NCI-H345 treated with DMSO at 0.1 percent for 48 hours (cell line): Measurements from ENCODE around the gene HSDL2.
"Not testable (repeated sequence)": the region's sequence is repeated elsewhere in the genome, so short reads cannot be mapped to it uniquely, and the experiment has no call there.

ENCODE experiments used
- DNase-seq: peaks from one replicate; lab custom pipeline; 2025; ENCODE audit not compliant: unreplicated experiment; lab: John Stamatoyannopoulos, UW

HSDL2 gene

GRCh38 chr9:112494153-112494552 is 114.2 kb downstream of the HSDL2 start:
- no peak for DNase-seq

- DNase-seq, result no peak
Observed at GRCh38 chr9:112495614-112496013, 115.7 kb downstream of the HSDL2 start.

- DNase-seq, result no peak
Observed at GRCh38 chr9:112496074-112496722, 116.3 kb downstream of the HSDL2 start.

GRCh38 chr9:112500842-112501241 is 120.9 kb downstream of the HSDL2 start:
- no peak for DNase-seq

GRCh38 chr9:112501287-112501686 is 121.4 kb downstream of the HSDL2 start:
- no peak for DNase-seq

- DNase-seq, result no peak
Observed at GRCh38 chr9:112502175-112502946, 122.5 kb downstream of the HSDL2 start.

GRCh38 chr9:112503170-112503569 is 123.3 kb downstream of the HSDL2 start:
- no peak for DNase-seq

- no peak for DNase-seq
Observed at GRCh38 chr9:112505086-112505485, 125.2 kb downstream of the HSDL2 start.

- no peak for DNase-seq
Observed at GRCh38 chr9:112505607-112506006, 125.7 kb downstream of the HSDL2 start.

GRCh38 chr9:112506571-112506970 is 126.7 kb downstream of the HSDL2 start:
- no peak for DNase-seq

- no peak for DNase-seq
Observed at GRCh38 chr9:112507001-112507680, 127.2 kb downstream of the HSDL2 start.

GRCh38 chr9:112508377-112508776 is 128.5 kb downstream of the HSDL2 start:
- no peak for DNase-seq

GRCh38 chr9:112512377-112512776 is 132.5 kb downstream of the HSDL2 start:
- not testable (repeated sequence) for DNase-seq

- no peak for DNase-seq
Observed at GRCh38 chr9:112516769-112517168, 136.9 kb downstream of the HSDL2 start.

- no peak for DNase-seq
Observed at GRCh38 chr9:112520069-112520468, 140.2 kb downstream of the HSDL2 start.

- no peak for DNase-seq
Observed at GRCh38 chr9:112520656-112521055, 140.7 kb downstream of the HSDL2 start.
